Bone marrow (tissue), 2 donors: ENCODE data around the gene LRRC4C.

Experiments
- DNase-seq, 2 donors: peaks; one replicate each; lab custom pipeline; 2025; lab: John Stamatoyannopoulos, UW

Gene LRRC4C

GRCh38 chr11:40467771-40468170, 991.7 kb downstream of the LRRC4C start:
- no peak for DNase-seq

GRCh38 chr11:40445391-40445790, 1014.1 kb downstream of the LRRC4C start:
- no peak for DNase-seq

- DNase-seq, result no peak
Measured at GRCh38 chr11:40444151-40444550, 1015.3 kb downstream of the LRRC4C start.

GRCh38 chr11:40435344-40435743, 1024.1 kb downstream of the LRRC4C start:
- DNase-seq, result no peak

GRCh38 chr11:40434926-40435325, 1024.5 kb downstream of the LRRC4C start:
- no peak for DNase-seq

- no peak for DNase-seq
Measured at GRCh38 chr11:40432358-40432757, 1027.1 kb downstream of the LRRC4C start.

GRCh38 chr11:40425168-40425567, 1034.3 kb downstream of the LRRC4C start:
- no peak for DNase-seq

GRCh38 chr11:40421208-40421981, 1038.1 kb downstream of the LRRC4C start:
- no peak for DNase-seq

GRCh38 chr11:40417627-40418026, 1041.8 kb downstream of the LRRC4C start:
- no peak for DNase-seq

- DNase-seq, result no peak
Measured at GRCh38 chr11:40407355-40407754, 1052.1 kb downstream of the LRRC4C start.

- no peak for DNase-seq
Measured at GRCh38 chr11:40405614-40406013, 1053.8 kb downstream of the LRRC4C start.

- no peak for DNase-seq
Measured at GRCh38 chr11:40403321-40403720, 1056.1 kb downstream of the LRRC4C start.

- DNase-seq, result no peak
Measured at GRCh38 chr11:40401132-40401853, 1058.2 kb downstream of the LRRC4C start.

- DNase-seq, result no peak
Measured at GRCh38 chr11:40397141-40397540, 1062.3 kb downstream of the LRRC4C start.

- DNase-seq, result no peak
Measured at GRCh38 chr11:40393511-40393910, 1065.9 kb downstream of the LRRC4C start.

GRCh38 chr11:40391679-40392078, 1067.8 kb downstream of the LRRC4C start:
- no peak for DNase-seq

- no peak for DNase-seq
Measured at GRCh38 chr11:40388097-40388818, 1071.2 kb downstream of the LRRC4C start.

GRCh38 chr11:40387240-40387980, 1072.0 kb downstream of the LRRC4C start:
- DNase-seq, result no peak

GRCh38 chr11:40384991-40385390, 1074.5 kb downstream of the LRRC4C start:
- DNase-seq, result no peak

- DNase-seq, result no peak
Measured at GRCh38 chr11:40381481-40381880, 1078.0 kb downstream of the LRRC4C start.

- DNase-seq, result no peak
Measured at GRCh38 chr11:40380835-40381234, 1078.6 kb downstream of the LRRC4C start.

GRCh38 chr11:40376331-40376730, 1083.1 kb downstream of the LRRC4C start:
- DNase-seq, result no peak
